NCI-H128 (cell line): ENCODE measurements around the gene GPR39.

Source experiments
- DNase-seq: peaks from one replicate; lab custom pipeline; 2025; ENCODE audit not compliant: unreplicated experiment; lab: John Stamatoyannopoulos, UW

The GPR39 gene

GRCh38 chr2:132597831-132598230, 181.2 kb downstream of the GPR39 start:
- no peak for DNase-seq

DNA sequence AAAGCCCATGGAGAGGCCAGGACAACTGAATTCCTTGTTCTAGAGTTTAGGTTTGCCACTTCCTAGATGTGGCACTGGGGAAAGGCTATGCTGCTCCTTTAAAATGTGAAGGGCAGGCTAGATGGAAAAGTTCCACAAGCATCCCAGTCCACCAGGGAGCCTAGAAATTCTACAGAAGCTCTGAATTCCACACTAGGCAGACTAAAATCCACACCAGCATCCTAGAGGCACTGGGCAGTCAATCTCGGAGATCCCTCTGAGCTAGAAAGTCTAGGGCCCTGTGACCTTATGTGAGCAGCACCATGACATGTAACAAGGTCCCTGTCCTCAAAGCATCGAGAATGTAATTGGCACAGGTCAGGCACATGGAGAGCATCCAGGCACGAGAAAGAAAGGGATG, 181.9 kb downstream of the GPR39 start:
- no peak for DNase-seq

DNA sequence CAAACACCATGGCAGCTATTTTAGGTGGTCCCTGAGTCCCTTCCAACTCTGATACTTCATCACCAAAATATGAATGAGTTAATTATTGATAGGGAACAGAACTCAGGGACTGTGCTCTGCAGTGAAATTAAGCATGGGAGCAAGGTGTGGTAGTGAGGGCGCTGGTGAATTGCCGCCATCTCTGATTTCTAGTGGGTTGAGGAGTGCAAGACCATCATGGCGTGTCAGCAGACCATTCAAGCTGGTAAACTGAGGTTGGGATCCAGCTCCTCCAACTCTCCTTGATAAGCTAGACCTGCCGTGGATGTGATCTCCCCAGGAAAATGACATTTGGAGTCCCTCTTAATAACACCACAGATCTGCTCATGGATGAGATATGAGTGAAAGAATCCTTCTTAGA, 183.0 kb downstream of the GPR39 start:
- DNase-seq = no peak

- no peak for DNase-seq
These were observed 188.0 kb downstream of the GPR39 start for GRCh38 chr2:132604561-132604960.

GRCh38 chr2:132605236-132606180, 188.9 kb downstream of the GPR39 start:
- no peak for DNase-seq

DNA sequence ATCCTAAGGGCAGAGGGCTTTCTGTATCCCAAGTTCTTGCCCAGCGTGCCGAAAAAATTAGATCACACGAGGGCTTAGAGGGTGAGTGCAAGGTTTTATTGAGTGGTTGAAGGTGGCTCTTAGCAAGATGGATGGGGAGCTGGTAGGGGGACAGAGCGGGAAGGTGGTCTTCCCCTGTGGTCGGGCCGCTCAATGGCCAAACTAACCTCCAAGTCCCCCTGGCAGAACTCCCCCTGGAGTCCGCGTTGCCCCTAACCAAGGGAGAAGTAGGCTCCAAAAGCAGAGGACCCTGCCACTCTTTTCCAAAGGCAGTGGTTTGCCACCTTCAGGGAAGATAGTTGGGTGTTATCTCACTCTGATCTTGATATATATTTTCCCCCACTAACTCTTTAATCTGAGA, 190.0 kb downstream of the GPR39 start:
- DNase-seq = no peak

- DNase-seq = no peak
These were observed 191.0 kb downstream of the GPR39 start for GRCh38 chr2:132607426-132608090.

DNA sequence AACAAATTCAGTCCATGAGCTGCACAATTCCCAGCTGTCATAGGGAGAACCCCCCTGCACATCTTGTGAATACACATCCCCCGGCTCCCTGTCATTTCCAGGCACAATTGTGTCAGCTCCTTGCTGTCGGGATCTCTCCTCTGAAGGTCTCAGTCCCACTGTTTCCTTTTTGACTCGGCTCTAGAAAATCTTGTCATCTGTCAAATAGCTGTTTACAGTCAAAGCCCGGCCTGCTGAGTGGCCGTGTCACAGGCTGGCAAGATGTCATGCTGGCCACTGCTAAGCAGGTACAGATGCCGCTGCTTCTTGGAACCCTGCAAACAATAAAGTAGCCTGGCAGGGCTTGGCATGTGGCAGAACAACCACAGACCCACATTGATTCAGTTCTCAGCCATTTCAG, 191.7 kb downstream of the GPR39 start:
- DNase-seq = no peak

- DNase-seq = no peak
These were observed 192.7 kb downstream of the GPR39 start for GRCh38 chr2:132609101-132609890.

DNA sequence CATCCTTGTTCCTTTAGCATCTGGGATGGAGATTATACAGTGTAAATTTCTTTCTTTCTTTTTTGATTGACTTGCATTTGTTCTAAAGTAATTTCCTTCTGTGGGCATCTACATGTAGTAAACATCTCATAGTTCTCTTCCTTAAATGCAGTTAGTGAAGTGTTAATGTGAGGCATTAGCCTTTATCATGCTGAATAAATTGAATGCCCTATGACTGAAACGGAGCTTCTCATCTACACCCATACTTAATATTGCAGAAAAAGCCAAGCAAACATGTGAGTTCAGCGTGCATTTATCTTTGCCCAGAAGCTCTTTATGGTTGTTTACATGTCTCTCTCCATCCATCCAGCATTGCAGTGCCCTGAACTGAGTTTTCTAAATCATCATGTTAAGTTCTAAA, 195.1 kb downstream of the GPR39 start:
- DNase-seq = no peak

DNA sequence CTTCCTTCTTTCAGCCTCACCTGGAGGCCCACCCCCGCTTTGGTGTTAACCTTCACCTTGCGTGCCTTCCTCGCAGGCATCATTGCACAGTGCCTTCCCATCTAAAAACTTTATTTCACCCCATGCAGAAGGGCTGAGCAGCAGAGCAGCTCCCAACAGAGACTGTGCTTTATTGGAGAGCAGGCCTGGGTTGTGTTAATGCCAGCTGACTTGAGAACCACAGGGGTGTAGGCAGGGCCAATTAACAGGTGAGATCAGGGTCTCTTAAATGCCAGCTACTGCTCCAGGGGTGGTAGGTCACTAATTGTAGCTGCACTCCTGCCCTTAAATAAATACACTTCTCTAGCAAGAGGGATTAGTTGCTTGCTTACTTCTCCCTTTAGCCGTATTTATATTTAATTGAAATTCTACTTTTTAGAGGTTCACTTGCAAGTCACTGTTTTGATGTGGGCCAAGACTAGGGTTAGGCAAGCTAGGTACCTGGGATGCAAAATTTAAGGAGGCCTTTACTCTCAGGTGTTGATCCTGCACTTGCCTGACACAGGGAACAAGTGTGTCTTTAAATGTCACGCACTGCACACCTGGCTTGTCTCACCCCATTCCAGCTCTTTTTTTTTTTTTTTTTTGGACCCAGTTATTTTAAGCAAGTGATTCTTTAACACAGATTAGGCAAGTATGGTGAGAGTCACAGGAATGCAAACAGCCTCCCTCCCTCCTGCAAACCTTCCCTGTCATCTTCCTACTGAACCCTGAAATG, 198.9 kb downstream of the GPR39 start:
- DNase-seq = no peak

DNA sequence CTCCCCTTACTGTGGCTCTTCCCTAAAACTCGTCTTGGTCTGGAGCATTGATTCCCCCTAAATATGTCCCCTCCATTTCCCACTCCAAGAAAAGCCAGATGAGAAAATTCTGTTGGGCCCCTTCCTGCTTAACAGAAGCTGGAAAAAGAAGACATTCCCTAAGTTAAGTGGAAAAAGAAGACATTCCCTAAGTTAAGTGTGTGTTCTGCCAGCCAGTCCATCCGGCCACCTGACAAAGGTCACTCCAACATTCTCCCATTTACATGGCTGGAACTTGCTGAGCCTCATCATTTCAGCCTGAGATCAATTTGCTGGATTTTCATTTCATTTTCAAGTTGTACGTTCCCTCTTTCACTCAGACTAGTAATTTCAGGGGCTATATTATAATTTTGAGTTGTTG, 201.4 kb downstream of the GPR39 start:
- no peak for DNase-seq

- no peak for DNase-seq
These were observed 202.1 kb downstream of the GPR39 start for GRCh38 chr2:132618734-132619133.

GRCh38 chr2:132620115-132620514, 203.5 kb downstream of the GPR39 start:
- DNase-seq = no peak

DNA sequence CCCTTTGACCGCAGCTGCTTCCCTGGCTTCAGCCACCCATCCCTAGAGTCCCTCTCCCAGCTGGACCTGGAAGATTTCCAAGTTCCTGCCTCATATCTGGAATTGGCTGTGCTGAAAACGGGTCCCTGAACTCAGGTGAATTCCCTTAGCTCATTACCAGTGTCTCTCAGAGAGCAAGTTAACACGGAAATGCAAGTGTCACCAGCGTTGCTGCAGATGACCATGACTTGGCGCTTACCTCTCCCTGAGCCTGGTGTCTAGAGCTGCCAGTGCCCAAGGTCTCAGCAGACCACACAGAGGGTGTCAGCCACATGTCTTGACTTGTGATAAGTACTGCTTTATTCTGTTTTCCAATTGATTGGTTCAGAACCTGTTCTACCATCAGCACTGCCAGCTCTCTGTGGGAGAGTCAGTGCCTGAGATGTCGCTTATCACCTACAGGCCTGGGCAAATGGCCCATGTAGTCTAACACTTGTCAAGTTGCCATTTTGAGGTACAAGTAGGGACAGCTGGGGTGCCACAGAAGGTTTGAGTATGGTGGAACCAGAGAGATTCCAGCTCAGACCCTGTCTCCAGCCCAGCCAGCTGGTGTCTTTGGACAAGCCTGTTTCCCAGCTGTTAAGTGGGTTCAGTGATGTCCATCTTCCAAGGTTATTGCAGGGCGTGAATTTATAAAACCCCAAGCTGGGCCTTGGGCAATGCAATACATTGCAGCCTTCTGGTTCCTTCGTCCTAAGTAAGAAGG, 204.7 kb downstream of the GPR39 start:
- no peak for DNase-seq

DNA sequence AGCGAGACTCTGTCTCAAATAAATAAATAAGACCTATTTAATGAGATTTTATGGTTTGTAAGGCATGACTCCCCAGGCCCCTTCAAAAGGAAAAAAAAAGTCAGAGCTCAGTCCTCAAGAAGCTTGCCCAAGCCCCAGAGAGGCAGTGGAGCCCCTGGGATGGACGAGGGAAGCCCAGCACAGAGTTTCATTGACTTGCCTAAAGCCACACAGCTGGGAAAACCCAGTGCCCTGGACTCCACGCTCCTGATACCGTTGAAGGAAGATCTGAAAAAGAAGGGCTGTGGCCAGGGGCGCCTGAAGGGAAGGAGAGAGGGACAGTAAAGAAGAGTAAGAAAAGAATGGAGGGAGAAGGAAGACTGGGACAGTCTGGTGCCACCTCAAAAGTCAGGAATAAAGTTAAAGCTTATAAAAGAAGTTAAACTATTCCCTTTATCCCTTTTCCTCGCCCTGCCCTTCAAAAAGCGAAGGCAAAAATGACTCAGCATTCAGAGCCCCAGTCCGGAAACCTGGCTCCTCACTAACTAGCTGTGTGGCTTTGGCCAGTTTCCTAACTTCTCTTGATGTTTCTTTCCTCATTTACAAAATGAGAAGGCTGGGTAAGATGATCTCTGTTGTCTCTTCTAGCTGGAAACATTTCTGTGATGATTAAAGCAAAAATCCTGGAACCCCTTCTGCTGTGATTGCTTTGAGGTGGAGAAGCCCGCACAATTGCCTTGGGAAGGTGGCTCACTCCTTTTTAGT, 206.7 kb downstream of the GPR39 start:
- DNase-seq = no peak

DNA sequence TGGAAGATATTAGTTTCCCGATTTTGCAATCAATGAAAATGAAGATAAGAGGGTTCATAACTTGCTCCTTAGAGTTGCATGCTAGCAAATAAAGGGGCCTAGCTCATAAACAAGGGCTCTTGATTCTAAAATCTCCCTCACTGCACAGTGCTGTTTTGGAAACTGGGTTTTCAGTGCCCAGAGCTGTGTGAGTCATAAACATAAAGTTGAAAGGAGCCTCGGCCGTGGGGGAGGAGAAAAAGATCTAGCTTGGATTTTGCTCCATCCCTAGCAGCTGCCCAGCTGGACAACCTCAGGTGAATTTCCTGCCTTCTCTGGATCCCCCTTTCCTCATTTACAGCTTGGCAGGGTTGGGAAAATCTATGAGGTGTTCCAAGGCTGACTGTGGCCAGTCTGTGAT, 210.9 kb downstream of the GPR39 start:
- DNase-seq = no peak

GRCh38 chr2:132632000-132632649, 215.5 kb downstream of the GPR39 start:
- DNase-seq = no peak

GRCh38 chr2:132633635-132634034, 217.0 kb downstream of the GPR39 start:
- DNase-seq = no peak
